Neural progenitor cell (in vitro differentiated cells): Measurements from ENCODE around the gene IFI6.

Experiments used
- EZH2 ChIP-seq: fragments of 200-600 bp; sonication (generic); IDR thresholded peaks from 2 replicates; pipeline ENCODE4 v1.6.1; 2017; ENCODE audit warnings: antibody characterized with exemption, mild to moderate bottlenecking, moderate library complexity
- EZH2phosphoT487 ChIP-seq: fragments of 200-600 bp; sonication (generic); IDR thresholded peaks from 2 replicates; pipeline ENCODE4 v1.6.1; 2017; ENCODE audit warnings: antibody characterized with exemption
- TF ChIP-seq, protein P1 (sequence below): fragments of 200-600 bp; sonication (generic); IDR thresholded peaks from 2 replicates; pipeline ENCODE4 v1.5.1; 2017; ENCODE audit warnings: antibody characterized with exemption, mild to moderate bottlenecking

DNA sequence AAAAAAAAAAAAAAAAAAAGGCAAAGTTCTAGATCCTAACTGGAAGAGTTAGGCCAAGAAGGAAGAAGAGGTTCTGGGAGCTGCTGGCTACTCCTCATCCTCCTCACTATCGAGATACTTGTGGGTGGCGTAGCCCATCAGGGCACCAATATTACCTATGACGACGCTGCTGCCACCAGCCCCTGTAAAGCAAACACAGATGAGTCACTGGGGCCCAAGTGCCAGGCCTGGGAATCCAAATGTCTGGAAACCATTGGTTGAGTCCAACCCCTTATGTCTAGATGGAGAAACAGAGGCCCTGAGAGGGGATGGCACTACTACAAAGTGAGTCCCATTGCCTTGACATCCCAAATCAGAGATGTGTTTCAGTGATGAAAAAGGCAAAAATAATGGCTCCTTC is 5.7 kb downstream of the IFI6 start:
- TF ChIP-seq, protein P1, sequence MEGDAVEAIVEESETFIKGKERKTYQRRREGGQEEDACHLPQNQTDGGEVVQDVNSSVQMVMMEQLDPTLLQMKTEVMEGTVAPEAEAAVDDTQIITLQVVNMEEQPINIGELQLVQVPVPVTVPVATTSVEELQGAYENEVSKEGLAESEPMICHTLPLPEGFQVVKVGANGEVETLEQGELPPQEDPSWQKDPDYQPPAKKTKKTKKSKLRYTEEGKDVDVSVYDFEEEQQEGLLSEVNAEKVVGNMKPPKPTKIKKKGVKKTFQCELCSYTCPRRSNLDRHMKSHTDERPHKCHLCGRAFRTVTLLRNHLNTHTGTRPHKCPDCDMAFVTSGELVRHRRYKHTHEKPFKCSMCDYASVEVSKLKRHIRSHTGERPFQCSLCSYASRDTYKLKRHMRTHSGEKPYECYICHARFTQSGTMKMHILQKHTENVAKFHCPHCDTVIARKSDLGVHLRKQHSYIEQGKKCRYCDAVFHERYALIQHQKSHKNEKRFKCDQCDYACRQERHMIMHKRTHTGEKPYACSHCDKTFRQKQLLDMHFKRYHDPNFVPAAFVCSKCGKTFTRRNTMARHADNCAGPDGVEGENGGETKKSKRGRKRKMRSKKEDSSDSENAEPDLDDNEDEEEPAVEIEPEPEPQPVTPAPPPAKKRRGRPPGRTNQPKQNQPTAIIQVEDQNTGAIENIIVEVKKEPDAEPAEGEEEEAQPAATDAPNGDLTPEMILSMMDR, result no peak
- TF ChIP-seq EZH2phosphoT487 (no peak), EZH2 (no peak)
